Breast epithelium (tissue), 4 donors: ENCODE results near the gene INAFM2. TPM values are rescaled to one million over a fixed set of nuclear protein-coding genes. Genes with fewer than 3 reads are reported as not detected.

ENCODE experiments used
- DNase-seq, 2 donors: peaks; one replicate each; pipeline ENCODE4 v3.0.0-alpha.2; 2019; ENCODE audit warnings: low spot score in 2 of 2
- H3K27ac ChIP-seq, 2 donors: fragments of 200-600 bp; sonication (generic) in 1 of 2; one replicate each; pipeline ENCODE4 v1.5.1; 2016 to 2019; ENCODE audit warnings: mild to moderate bottlenecking in 1 of 2
- H3K27me3 ChIP-seq, 2 donors: fragments of 200-600 bp; sonication (generic) in 1 of 2; one replicate each; pipeline versions ENCODE4 v1.5.1 to v1.6.0; 2017 to 2019; ENCODE audit warnings: control low read depth in 1 of 2, mild to moderate bottlenecking in 1 of 2
- H3K36me3 ChIP-seq: fragments of 200-600 bp; one replicate; pipeline ENCODE4 v1.5.1; 2019
- H3K4me1 ChIP-seq, 2 donors: fragments of 200-600 bp; sonication (generic); one replicate each; pipeline ENCODE4 v1.5.1; 2016 to 2019; ENCODE audit warnings: control low read depth in 1 of 2
- H3K4me3 ChIP-seq, 3 donors: fragments of 200-600 bp; sonication (generic); 1 replicate in 2 of 3; 2 replicates in 1 of 3; pipeline ENCODE4 v1.5.1; 2016 to 2019; ENCODE audit warnings: mild to moderate bottlenecking in 3 of 3, moderate library complexity in 2 of 3
- H3K9me3 ChIP-seq, 2 donors: fragments of 200-600 bp; sonication (generic) in 1 of 2; one replicate each; pipeline ENCODE4 v1.5.1; 2016 to 2019; ENCODE audit warnings: control low read depth in 1 of 2
- POLR2A ChIP-seq: fragments of 450-650 bp; IDR thresholded peaks from one replicate; pipeline ENCODE4 v1.6.1; 2016; ENCODE audit warnings: antibody characterized with exemption, mild to moderate bottlenecking, moderate library complexity
- POLR2AphosphoS5 ChIP-seq, 3 donors: sonication (generic); formaldehyde crosslinking; IDR thresholded peaks; one replicate each; pipeline ENCODE4 v1.6.1; 2017; ENCODE audit warnings: antibody characterized with exemption in 3 of 3
- intact Hi-C: fragments of 100-400 bp; cut with DNase I; formaldehyde crosslinking; loops from one replicate; pipeline ENCODE4 v1.15.1; 2023; ENCODE audit warnings: low total_unique reads
- total RNA-seq, 3 donors: library from RNA; depleted of rRNA; stranded (reverse); fragments of >200 nt; gene quantifications; one replicate each; pipeline ENCODE4 v1.1.0, GENCODE V29; 2016
- TF ChIP-seq, protein P1 (sequence below), 3 donors: fragments of 450-650 bp; IDR thresholded peaks; one replicate each; pipeline ENCODE4 v1.5.1; 2016 to 2017; ENCODE audit warnings: antibody characterized with exemption in 3 of 3, mild to moderate bottlenecking in 3 of 3, moderate library complexity in 3 of 3

The INAFM2 gene
- total RNA-seq, 3 donors from 2014 or later, result 5.1 to 17.3 (median 12.5) TPM

DNA sequence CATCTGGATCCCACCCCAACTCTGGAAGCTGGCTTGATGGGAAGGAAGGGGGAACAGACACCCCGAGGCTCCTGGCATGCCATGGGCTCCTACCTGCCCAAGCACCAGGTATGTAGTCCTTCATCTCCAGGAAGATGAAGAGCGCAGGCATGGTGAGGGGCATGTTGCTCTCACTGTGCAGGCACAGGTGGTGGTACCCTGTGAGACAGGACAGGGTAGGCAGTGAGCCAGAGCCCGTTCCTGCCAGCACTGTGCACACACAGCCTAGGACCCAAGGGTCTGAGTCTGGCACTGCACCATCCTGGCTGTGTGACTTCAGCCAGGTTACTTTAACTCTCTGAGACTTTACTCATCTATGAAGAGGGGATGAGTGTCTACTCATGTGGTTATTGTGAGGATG, 31.2 kb upstream of the INAFM2 start:
- Histone ChIP-seq H3K4me1 (peaks cover 0 to 3% of the 10 kb centered on the region in 2 donors), H3K4me3 (no peak overlapping the region), H3K9me3 (no peaks in the 10 kb centered on the region), H3K27ac (no peak overlapping the region), H3K27me3 (no peaks in the 10 kb centered on the region), H3K36me3 (no peaks in the 10 kb centered on the region)
- intact Hi-C loops, result no loop called here
- no peak for DNase-seq
- no peak for TF ChIP-seq POLR2AphosphoS5 (IDR thresholded peaks at IDR 0.05)
- TF ChIP-seq, protein P1, sequence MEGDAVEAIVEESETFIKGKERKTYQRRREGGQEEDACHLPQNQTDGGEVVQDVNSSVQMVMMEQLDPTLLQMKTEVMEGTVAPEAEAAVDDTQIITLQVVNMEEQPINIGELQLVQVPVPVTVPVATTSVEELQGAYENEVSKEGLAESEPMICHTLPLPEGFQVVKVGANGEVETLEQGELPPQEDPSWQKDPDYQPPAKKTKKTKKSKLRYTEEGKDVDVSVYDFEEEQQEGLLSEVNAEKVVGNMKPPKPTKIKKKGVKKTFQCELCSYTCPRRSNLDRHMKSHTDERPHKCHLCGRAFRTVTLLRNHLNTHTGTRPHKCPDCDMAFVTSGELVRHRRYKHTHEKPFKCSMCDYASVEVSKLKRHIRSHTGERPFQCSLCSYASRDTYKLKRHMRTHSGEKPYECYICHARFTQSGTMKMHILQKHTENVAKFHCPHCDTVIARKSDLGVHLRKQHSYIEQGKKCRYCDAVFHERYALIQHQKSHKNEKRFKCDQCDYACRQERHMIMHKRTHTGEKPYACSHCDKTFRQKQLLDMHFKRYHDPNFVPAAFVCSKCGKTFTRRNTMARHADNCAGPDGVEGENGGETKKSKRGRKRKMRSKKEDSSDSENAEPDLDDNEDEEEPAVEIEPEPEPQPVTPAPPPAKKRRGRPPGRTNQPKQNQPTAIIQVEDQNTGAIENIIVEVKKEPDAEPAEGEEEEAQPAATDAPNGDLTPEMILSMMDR (IDR thresholded peaks at IDR 0.05), result no peak
- no peak for TF ChIP-seq POLR2A

DNA sequence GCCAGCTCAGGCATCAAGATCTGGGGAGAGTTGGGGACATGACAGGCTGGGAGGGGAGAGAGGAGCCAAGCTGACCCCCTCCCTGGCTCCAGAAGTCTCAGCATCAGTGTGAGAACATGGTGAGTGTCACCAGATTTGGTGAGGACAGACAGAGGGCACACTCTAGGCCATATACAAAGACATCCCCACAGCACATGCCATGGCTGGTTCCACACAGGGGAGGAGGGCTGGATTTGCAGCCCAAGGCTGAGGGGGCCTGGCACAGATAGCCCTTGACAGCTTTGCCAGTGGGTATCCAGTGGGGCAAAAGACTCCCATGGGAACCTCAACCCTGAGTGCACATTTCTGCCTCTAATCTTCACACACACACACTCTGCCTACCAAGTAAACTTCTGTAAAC, 30.5 kb upstream of the INAFM2 start:
- no peak overlapping the region for H3K4me3 ChIP-seq
- no peaks in the 10 kb centered on the region for H3K9me3 ChIP-seq
- TF ChIP-seq POLR2A (no peak), POLR2AphosphoS5 (IDR thresholded peaks at IDR 0.05) (no peak)
- TF ChIP-seq, protein P1 (IDR thresholded peaks at IDR 0.05), result no peak
- no peak for DNase-seq
- H3K4me1 ChIP-seq, result peaks cover 0 to 3% of the 10 kb centered on the region in 2 donors
- H3K27me3 ChIP-seq, result no peaks in the 10 kb centered on the region
- no peak overlapping the region for H3K27ac ChIP-seq
- H3K36me3 ChIP-seq, result no peaks in the 10 kb centered on the region
- intact Hi-C loops, result no loop called here

DNA sequence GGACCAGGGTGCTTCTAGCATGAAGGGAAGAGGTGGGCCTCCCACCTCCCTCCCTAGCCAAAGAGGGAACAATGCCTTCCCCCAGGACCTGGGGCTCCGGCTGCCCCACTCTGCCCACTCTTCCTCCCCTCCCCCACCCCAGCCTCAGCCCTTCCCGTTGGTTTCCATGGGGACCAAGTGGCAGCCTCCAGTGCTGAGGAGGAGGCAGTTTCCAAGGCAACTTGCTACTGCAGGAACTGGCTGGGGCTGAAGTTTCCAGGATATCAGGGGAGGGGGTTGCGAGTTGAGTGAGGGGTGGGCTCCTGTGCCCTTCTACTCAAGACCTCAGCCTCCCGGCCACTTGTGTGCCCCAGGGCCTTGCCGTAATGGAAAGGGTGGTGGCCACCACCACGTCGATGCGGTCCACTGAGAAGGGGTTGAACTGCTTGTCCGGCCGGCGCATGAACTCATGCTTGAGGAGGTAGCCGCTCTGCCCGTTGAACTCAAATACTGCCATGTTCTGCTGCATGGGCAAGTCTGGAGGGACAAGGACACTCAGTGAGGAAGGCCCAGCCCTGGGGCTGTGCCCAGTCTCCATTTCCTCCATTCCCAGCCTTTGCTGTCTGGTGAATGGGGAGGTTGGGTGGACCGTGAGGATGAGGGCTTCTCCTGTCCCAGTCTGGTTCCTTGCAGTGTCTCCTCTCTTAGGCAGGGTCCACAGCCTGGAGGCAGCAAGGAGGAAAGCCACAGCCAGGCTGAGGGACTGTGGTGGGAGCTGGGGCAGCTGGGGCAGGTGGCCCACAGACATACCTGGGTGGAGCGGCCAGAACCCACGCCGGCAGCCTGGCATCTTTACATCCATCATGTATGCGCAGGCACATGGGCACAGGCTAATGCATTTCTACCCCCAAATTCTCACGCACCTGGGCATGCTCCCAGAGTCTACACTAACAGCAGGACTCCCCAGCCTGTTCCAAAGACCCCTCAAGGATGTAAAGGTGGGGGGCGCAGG, 29.3 kb upstream of the INAFM2 start:
- peaks cover 0 to 3% of the 10 kb centered on the region in 2 donors for H3K4me1 ChIP-seq
- no peak for DNase-seq
- H3K27ac ChIP-seq, result no peak overlapping the region
- no peaks in the 10 kb centered on the region for H3K9me3 ChIP-seq
- H3K27me3 ChIP-seq, result no peaks in the 10 kb centered on the region
- intact Hi-C loops, result no loop called here
- no peaks in the 10 kb centered on the region for H3K36me3 ChIP-seq
- TF ChIP-seq POLR2A (no peak), POLR2AphosphoS5 (IDR thresholded peaks at IDR 0.05) (no peak)
- TF ChIP-seq, protein P1 (IDR thresholded peaks at IDR 0.05), result no peak
- no peak overlapping the region for H3K4me3 ChIP-seq

DNA sequence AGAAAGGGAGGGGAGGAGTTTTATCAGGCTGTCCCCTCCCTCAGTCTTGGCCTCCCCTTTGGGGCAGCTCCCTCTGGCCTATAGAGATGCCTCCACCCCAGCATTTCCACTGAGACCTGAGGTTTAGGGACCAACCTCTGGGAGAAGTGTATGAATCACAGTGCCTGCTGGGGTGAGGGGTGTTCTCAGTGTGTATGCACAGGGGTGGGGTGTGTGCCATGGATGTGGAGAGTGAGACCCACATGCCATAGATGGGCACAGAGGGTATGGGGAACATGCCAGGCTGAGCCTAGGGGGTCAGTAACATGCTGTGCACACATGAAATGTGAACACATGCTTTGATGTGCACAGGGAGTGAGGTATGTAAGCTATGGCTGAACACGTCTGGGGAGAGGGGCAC, 28.2 kb upstream of the INAFM2 start:
- no peak for DNase-seq
- intact Hi-C loops, result no loop called here
- no peaks in the 10 kb centered on the region for H3K27me3 ChIP-seq
- TF ChIP-seq POLR2A, result no peak
- TF ChIP-seq, protein P1 (IDR thresholded peaks at IDR 0.05), result no peak
- no peak for TF ChIP-seq POLR2AphosphoS5 (IDR thresholded peaks at IDR 0.05)
- no peak overlapping the region for H3K27ac ChIP-seq
- H3K36me3 ChIP-seq, result no peaks in the 10 kb centered on the region
- no peak overlapping the region for H3K4me3 ChIP-seq
- peaks cover 0 to 3% of the 10 kb centered on the region in 2 donors for H3K4me1 ChIP-seq
- H3K9me3 ChIP-seq, result no peaks in the 10 kb centered on the region

DNA sequence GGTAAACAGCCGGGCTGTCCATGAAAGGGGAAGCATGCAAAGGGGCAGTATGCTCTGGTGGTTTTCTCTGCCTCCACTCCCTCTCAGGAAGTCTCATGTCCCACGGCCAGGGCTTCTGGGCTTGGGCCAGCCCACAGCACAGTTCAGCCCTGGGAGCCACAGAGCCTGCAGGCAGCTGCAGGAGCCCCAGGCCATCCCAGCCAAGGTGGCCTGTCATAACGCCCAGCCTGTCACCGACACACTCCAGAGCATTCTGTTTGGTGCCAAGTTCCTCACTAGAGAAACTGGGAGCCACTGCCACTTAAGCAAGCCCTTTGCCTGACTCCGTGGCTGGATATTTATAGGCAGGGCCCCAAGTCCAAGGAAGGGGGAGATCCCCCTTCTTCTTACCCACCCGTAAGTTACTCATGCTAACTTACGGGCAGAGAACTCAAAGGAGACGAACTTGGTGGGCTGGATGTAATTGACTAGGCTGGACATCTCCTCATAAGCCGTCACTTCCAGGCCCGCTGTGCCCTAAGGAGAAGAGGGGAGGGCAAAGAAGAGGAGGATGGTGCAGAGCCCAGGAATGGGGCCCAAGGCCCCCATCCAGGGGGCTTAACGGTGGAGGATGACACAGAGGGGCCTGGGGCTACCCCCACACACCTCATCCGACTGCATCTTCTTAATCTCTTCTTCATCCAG, 27.5 kb upstream of the INAFM2 start:
- intact Hi-C loops, result no loop called here
- Histone ChIP-seq H3K9me3 (no peaks in the 10 kb centered on the region), H3K4me3 (no peak overlapping the region), H3K36me3 (no peaks in the 10 kb centered on the region), H3K27ac (no peak overlapping the region), H3K4me1 (peaks cover 0 to 3% of the 10 kb centered on the region in 2 donors), H3K27me3 (no peaks in the 10 kb centered on the region)
- TF ChIP-seq, protein P1 (IDR thresholded peaks at IDR 0.05), result no peak
- no peak for TF ChIP-seq POLR2A
- no peak for TF ChIP-seq POLR2AphosphoS5 (IDR thresholded peaks at IDR 0.05)
- no peak for DNase-seq
